BE2C (cell line): ENCODE measurements around the gene MYL12B.

Experiments used
- DNase-seq: peaks from one replicate; pipeline ENCODE4 v3.0.0-alpha.2; 2020
- H3K27me3 ChIP-seq: fragments of 250-450 bp; sonication (Bioruptor Pico); 2 replicates; pipeline ENCODE4 v1.5.1; 2020; ENCODE audit warnings: mild to moderate bottlenecking
- H3K36me3 ChIP-seq: fragments of 250-450 bp; sonication (Bioruptor Pico); 2 replicates; pipeline ENCODE4 v1.5.1; 2020; ENCODE audit warnings: mild to moderate bottlenecking
- H3K4me1 ChIP-seq: fragments of 250-450 bp; sonication (Bioruptor Pico); 2 replicates; pipeline ENCODE4 v1.5.1; 2020
- H3K4me3 ChIP-seq: 2 replicates; pipeline ENCODE4 v1.5.1; 2011; ENCODE audit warnings: low read depth, low read length
- H3K9me3 ChIP-seq: fragments of 250-450 bp; sonication (Bioruptor Pico); 2 replicates; pipeline ENCODE4 v1.5.1; 2020
- CTCF ChIP-seq: IDR thresholded peaks from 2 replicates; pipeline ENCODE4 v1.5.1; 2012; ENCODE audit warnings: mild to moderate bottlenecking, low read depth, low read length

MYL12B gene

GRCh38 chr18:3263132-3263700 is 1.3 kb downstream of the MYL12B start:
- Histone ChIP-seq H3K4me1 (no peaks in the 10 kb centered on the region), H3K27me3 (no peaks in the 10 kb centered on the region), H3K36me3 (no peaks in the 10 kb centered on the region), H3K4me3 (peak overlapping the region; percentile 77), H3K9me3 (no peaks in the 10 kb centered on the region)
- TF ChIP-seq CTCF = no peak
- no peak for DNase-seq

GRCh38 chr18:3264362-3264761 is 2.4 kb downstream of the MYL12B start:
- no peak for DNase-seq
- Histone ChIP-seq H3K4me3 (no peak overlapping the region), H3K27me3 (no peaks in the 10 kb centered on the region), H3K36me3 (no peaks in the 10 kb centered on the region), H3K9me3 (no peaks in the 10 kb centered on the region), H3K4me1 (no peaks in the 10 kb centered on the region; the same call in 1 of the 2 replicates)
- TF ChIP-seq CTCF = no peak

- Histone ChIP-seq H3K9me3 (no peaks in the 10 kb centered on the region), H3K4me1 (no peaks in the 10 kb centered on the region; the same call in 1 of the 2 replicates), H3K27me3 (no peaks in the 10 kb centered on the region), H3K36me3 (no peaks in the 10 kb centered on the region), H3K4me3 (no peak overlapping the region)
- no peak for DNase-seq
- TF ChIP-seq CTCF = no peak
Observed at GRCh38 chr18:3265564-3266033, 3.7 kb downstream of the MYL12B start.

GRCh38 chr18:3266062-3266608 is 4.2 kb downstream of the MYL12B start:
- no peak for DNase-seq
- Histone ChIP-seq H3K4me3 (no peak overlapping the region), H3K36me3 (no peaks in the 10 kb centered on the region), H3K4me1 (no peaks in the 10 kb centered on the region; the same call in 1 of the 2 replicates), H3K27me3 (no peaks in the 10 kb centered on the region), H3K9me3 (no peaks in the 10 kb centered on the region)
- TF ChIP-seq CTCF = no peak

GRCh38 chr18:3268306-3268705 is 6.4 kb downstream of the MYL12B start:
- TF ChIP-seq CTCF = no peak
- no peak for DNase-seq
- no peaks in the 10 kb centered on the region for H3K36me3 ChIP-seq
- no peaks in the 10 kb centered on the region; the same call in 1 of the 2 replicates for H3K4me1 ChIP-seq
- no peaks in the 10 kb centered on the region for H3K9me3 ChIP-seq
- no peaks in the 10 kb centered on the region for H3K27me3 ChIP-seq
- no peak overlapping the region for H3K4me3 ChIP-seq

GRCh38 chr18:3269241-3269913 is 7.4 kb downstream of the MYL12B start:
- Histone ChIP-seq H3K4me3 (no peak overlapping the region), H3K27me3 (no peaks in the 10 kb centered on the region), H3K36me3 (no peaks in the 10 kb centered on the region), H3K4me1 (no peaks in the 10 kb centered on the region; the same call in 1 of the 2 replicates), H3K9me3 (no peaks in the 10 kb centered on the region)
- DNase-seq = no peak
- no peak for TF ChIP-seq CTCF
